ENCODE data around the gene MMAB. TPM values are rescaled to one million over a fixed set of nuclear protein-coding genes. Genes with fewer than 3 reads are reported as not detected.

The MMAB gene
- total RNA-seq, 1 donor from 2014 or later = 26.4 TPM

DNA sequence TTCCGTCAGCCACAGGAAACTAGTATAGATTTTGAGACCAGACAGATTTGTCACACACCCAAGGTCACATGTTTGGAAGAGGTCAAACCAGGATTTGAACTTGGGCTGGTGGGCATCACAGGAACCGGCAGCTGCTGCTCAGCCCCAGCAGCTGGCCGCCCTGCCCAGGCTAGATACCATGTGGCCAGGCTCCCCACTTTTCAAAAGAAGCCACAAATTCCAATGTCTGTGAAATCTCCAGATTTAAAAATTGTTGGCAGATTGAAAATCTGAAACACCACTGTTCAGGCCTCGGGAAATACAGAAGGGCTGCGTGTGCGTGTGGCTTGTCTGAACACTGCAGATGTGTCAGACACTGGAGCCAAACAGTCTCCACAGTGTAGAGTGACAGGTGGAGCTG, 30.4 kb downstream of the MMAB start:
- Mint-ChIP-seq H3K4me1 (peaks cover 5% of the 10 kb centered on the region), H3K27ac (no peak overlapping the region), H3K27me3 (ENCODE audit: low read depth) (peaks cover 11% of the 10 kb centered on the region), H3K36me3 (no peaks in the 10 kb centered on the region), H3K4me3 (no peak overlapping the region), H3K9me3 (no peaks in the 10 kb centered on the region)
- TF ChIP-seq, protein P1, sequence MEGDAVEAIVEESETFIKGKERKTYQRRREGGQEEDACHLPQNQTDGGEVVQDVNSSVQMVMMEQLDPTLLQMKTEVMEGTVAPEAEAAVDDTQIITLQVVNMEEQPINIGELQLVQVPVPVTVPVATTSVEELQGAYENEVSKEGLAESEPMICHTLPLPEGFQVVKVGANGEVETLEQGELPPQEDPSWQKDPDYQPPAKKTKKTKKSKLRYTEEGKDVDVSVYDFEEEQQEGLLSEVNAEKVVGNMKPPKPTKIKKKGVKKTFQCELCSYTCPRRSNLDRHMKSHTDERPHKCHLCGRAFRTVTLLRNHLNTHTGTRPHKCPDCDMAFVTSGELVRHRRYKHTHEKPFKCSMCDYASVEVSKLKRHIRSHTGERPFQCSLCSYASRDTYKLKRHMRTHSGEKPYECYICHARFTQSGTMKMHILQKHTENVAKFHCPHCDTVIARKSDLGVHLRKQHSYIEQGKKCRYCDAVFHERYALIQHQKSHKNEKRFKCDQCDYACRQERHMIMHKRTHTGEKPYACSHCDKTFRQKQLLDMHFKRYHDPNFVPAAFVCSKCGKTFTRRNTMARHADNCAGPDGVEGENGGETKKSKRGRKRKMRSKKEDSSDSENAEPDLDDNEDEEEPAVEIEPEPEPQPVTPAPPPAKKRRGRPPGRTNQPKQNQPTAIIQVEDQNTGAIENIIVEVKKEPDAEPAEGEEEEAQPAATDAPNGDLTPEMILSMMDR (IDR thresholded peaks at IDR 0.05; ENCODE audit: unreplicated experiment) = no peak
- no peak for DNase-seq (ENCODE audit: low spot score in 2 of 2, unreplicated experiment in 2 of 2)

DNA sequence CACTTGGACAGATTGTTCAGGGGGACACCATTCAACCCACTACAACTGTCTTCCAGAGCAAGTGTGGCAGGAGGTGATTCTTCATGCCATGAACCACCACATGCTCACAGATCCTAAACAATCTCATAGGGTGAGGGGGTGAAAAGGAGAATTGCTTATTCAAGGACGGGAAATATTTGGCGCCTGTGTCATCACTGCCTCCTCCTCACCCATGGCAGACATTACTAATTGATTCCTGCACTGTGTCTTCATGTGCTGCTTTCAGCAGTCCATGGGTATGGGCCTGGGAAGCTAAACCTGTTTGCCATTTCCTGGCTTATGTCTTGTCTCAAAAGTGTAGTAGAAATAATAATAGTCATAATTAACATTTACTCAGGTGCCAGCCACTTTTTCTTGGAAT, 31.3 kb downstream of the MMAB start:
- H3K4me3 Mint-ChIP-seq = no peak overlapping the region
- peaks cover 5% of the 10 kb centered on the region for H3K4me1 Mint-ChIP-seq
- H3K36me3 Mint-ChIP-seq = peaks cover 2% of the 10 kb centered on the region
- DNase-seq (ENCODE audit: low spot score in 2 of 2, unreplicated experiment in 2 of 2) = no peak
- H3K9me3 Mint-ChIP-seq = no peaks in the 10 kb centered on the region
- TF ChIP-seq, protein P1 (IDR thresholded peaks at IDR 0.05; ENCODE audit: unreplicated experiment) = no peak
- no peak overlapping the region for H3K27ac Mint-ChIP-seq
- peaks cover 2% of the 10 kb centered on the region for H3K27me3 Mint-ChIP-seq (ENCODE audit: low read depth)

DNA sequence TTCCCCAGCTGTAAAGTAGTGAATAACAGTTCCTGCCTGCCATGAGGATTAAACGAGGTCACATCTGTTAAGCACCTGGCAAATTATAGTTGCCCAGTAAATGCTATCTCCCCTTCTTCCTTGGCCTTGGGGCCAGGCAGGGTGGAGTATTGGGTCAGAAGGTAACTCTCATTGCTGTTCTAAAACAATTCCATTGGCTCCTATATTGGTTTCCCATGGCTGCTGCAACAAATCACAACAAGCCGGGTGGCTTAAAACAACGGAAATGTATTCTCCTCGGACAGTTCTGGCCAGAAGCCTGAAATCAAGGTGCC, 31.9 kb downstream of the MMAB start:
- H3K4me1 Mint-ChIP-seq = peaks cover 5% of the 10 kb centered on the region
- TF ChIP-seq, protein P1 (IDR thresholded peaks at IDR 0.05; ENCODE audit: unreplicated experiment) = no peak
- H3K27ac Mint-ChIP-seq = no peak overlapping the region
- H3K4me3 Mint-ChIP-seq = no peak overlapping the region
- no peaks in the 10 kb centered on the region for H3K27me3 Mint-ChIP-seq (ENCODE audit: low read depth)
- DNase-seq (ENCODE audit: low spot score in 2 of 2, unreplicated experiment in 2 of 2) = no peak
- H3K36me3 Mint-ChIP-seq = peaks cover 8% of the 10 kb centered on the region
- no peaks in the 10 kb centered on the region for H3K9me3 Mint-ChIP-seq

DNA sequence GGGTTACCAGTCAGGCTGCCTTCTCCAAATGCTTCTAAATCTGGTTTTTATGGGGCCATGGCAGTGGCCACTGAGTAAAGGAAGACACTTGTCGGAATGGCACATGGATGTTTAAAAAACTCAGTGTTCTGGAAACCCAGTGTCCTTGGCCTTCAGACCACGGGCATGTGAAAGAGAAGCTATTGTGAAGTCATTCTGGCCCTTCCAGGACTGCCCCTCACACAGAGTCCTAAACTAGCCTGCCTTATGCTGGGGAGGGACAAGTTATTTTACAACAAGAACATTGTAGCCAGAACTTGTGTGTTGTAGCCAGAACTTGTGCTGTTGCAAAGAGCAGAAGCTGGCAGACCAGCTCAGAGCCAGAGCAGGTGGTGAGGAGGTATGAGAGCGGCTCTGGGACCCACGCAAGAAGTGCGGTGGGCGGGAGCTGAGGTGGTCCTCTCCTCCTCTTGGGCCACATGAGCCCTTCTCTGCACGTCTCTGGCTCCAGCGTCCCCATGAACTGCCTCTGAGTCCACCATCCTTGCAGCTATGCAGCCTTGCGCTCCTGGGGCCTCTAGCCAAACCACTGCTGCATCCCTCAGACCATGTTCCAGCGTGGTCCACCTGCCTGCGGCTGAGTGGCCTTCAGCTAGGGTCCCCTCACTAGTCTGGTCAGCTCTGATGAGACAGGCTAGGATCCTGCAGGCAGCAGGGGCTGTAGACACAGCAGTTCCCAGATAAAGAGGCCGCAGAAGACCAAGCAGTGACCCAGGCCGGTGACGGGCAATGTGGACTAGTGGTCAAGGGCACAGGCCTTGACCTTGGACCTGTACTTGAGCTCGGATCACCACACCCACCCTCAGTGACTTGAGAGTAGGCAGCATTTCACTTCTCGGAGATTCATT, 32.5 kb downstream of the MMAB start:
- H3K4me3 Mint-ChIP-seq = no peak overlapping the region
- TF ChIP-seq, protein P1 (IDR thresholded peaks at IDR 0.05; ENCODE audit: unreplicated experiment) = no peak
- no peaks in the 10 kb centered on the region for H3K9me3 Mint-ChIP-seq
- peaks cover 5% of the 10 kb centered on the region for H3K4me1 Mint-ChIP-seq
- H3K27me3 Mint-ChIP-seq (ENCODE audit: low read depth) = no peaks in the 10 kb centered on the region
- H3K27ac Mint-ChIP-seq = no peak overlapping the region
- peaks cover 10% of the 10 kb centered on the region for H3K36me3 Mint-ChIP-seq
- no peak for DNase-seq (ENCODE audit: low spot score in 2 of 2, unreplicated experiment in 2 of 2)

DNA sequence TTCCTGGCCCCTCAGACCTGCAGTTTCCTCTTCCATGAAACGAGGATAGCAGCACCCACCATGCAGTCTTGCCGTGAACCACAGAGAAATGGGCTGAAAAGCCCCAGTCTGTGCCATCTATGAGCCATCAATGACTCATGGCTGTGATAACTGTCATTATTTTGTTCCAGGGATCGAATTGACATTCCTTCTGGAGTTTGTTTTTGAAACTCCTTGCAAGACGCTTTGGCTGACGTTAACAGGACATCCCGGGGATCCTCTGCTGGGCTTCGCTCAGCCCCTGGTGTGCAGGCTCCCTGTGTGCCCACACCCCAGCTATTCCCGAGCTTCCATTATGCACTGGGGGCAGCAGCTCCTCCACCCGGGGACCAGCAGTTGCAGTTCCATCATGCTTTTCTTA, 33.8 kb downstream of the MMAB start:
- no peak for DNase-seq (ENCODE audit: low spot score in 2 of 2, unreplicated experiment in 2 of 2)
- H3K4me3 Mint-ChIP-seq = no peak overlapping the region
- H3K27ac Mint-ChIP-seq = no peak overlapping the region
- H3K27me3 Mint-ChIP-seq (ENCODE audit: low read depth) = no peaks in the 10 kb centered on the region
- H3K9me3 Mint-ChIP-seq = no peaks in the 10 kb centered on the region
- H3K4me1 Mint-ChIP-seq = peaks cover 5% of the 10 kb centered on the region
- peaks cover 14% of the 10 kb centered on the region for H3K36me3 Mint-ChIP-seq
- TF ChIP-seq, protein P1 (IDR thresholded peaks at IDR 0.05; ENCODE audit: unreplicated experiment) = no peak
